Activated B cell treated with CpG ODN at 0.5 μM for 24 hours (primary cell): ENCODE measurements around the gene GSN. TPM values are rescaled to one million over a fixed set of nuclear protein-coding genes. Genes with fewer than 3 reads are reported as not detected.

ENCODE experiments used
- ATAC-seq: fragments of 200-7000 bp; cut with Tn5 transposase; one replicate; pipeline ENCODE4 v1.10.0; 2021; ENCODE audit warnings: low read depth, mild to moderate bottlenecking, moderate library complexity
- CTCF ChIA-PET: fragments of 350-600 bp; sonication (Branson Sonifier 250); formaldehyde crosslinking; loops from one replicate; lab custom pipeline; 2021; ENCODE audit warnings: antibody characterized with exemption; lab: Charles Lee
- POLR2A ChIA-PET: fragments of 350-600 bp; sonication (Branson Sonifier 250); formaldehyde crosslinking; loops from one replicate; lab custom pipeline; 2021; ENCODE audit warnings: antibody characterized with exemption; lab: Charles Lee
- DNase-seq: peaks from one replicate; pipeline ENCODE4 v3.0.0; 2022
- H3K27ac Mint-ChIP-seq: one replicate; pipeline ENCODE4 v1.8.0; 2020; ENCODE audit warnings: mixed read lengths
- H3K27me3 Mint-ChIP-seq: one replicate; pipeline ENCODE4 v1.8.0; 2021; ENCODE audit warnings: mixed read lengths
- H3K36me3 Mint-ChIP-seq: one replicate; pipeline ENCODE4 v1.8.0; 2021; ENCODE audit warnings: low read depth, mixed read lengths
- H3K4me1 Mint-ChIP-seq: one replicate; pipeline ENCODE4 v1.8.0; 2021; ENCODE audit warnings: mixed read lengths
- H3K4me3 Mint-ChIP-seq: one replicate; pipeline ENCODE4 v1.8.0; 2020; ENCODE audit warnings: mild to moderate bottlenecking, mixed read lengths
- H3K9me3 Mint-ChIP-seq: one replicate; pipeline ENCODE4 v1.8.0; 2020; ENCODE audit warnings: mixed read lengths
- intact Hi-C: fragments of 100-400 bp; cut with micrococcal nuclease; formaldehyde crosslinking; loops from one replicate; pipeline ENCODE4 v1.15.1; 2024
- total RNA-seq: library from RNA; stranded (reverse); gene quantifications from 2 replicates; pipeline ENCODE4 v1.2.3, GENCODE V29; 2022
- TF ChIP-seq, protein P1 (sequence below): fragments of 200-600 bp; IDR thresholded peaks from one replicate; pipeline ENCODE4 v1.8.0; 2022; ENCODE audit warnings: antibody characterized with exemption, mild to moderate bottlenecking

Gene GSN
- total RNA-seq, 1 donor from 2014 or later, result 26.5 TPM

DNA sequence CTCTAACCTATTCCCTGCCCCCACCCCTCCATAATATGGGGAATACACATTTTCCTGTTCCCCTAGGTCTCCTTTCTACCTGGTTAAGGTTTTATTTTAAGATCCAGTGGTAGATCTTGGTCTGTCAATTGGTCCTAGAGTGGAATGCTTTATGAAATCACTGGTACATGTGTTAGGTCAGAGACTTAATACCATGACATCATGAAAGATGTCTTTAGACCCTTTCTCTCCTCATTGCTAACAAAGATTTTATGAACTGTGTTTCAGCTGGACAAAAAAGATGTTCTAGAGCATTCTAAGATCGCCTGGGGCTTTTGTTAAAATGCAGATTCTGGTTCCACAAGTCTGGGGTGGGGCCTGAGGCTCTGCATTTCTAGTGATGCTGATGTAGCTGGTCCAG lies 9.1 kb downstream of the GSN start:
- ChIA-PET CTCF (interaction anchor here (1.9 to 2.0 kb wide), 2 partner anchors 9 to 121 kb away, joined by 9 to 14 read pairs; partner anchors contain the start of gene GSN), POLR2A (interaction anchor here (0.8 kb wide), 1 partner anchor 18 kb away, joined by 3 read pairs; no protein-coding TSS in a partner anchor)
- no peaks in the 10 kb centered on the region for H3K27me3 Mint-ChIP-seq
- TF ChIP-seq, protein P1, sequence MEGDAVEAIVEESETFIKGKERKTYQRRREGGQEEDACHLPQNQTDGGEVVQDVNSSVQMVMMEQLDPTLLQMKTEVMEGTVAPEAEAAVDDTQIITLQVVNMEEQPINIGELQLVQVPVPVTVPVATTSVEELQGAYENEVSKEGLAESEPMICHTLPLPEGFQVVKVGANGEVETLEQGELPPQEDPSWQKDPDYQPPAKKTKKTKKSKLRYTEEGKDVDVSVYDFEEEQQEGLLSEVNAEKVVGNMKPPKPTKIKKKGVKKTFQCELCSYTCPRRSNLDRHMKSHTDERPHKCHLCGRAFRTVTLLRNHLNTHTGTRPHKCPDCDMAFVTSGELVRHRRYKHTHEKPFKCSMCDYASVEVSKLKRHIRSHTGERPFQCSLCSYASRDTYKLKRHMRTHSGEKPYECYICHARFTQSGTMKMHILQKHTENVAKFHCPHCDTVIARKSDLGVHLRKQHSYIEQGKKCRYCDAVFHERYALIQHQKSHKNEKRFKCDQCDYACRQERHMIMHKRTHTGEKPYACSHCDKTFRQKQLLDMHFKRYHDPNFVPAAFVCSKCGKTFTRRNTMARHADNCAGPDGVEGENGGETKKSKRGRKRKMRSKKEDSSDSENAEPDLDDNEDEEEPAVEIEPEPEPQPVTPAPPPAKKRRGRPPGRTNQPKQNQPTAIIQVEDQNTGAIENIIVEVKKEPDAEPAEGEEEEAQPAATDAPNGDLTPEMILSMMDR, result no peak
- DNase-seq (no peak), ATAC-seq (no peak)
- H3K9me3 Mint-ChIP-seq, result no peaks in the 10 kb centered on the region
- no peak overlapping the region for H3K4me3 Mint-ChIP-seq
- H3K27ac Mint-ChIP-seq, result no peak overlapping the region
- H3K4me1 Mint-ChIP-seq, result peaks cover 18% of the 10 kb centered on the region
- peaks cover 9% of the 10 kb centered on the region for H3K36me3 Mint-ChIP-seq
- intact Hi-C loops, result loop anchor here (5.0 kb wide), 1 partner anchor 65 kb away; no protein-coding TSS in a partner anchor

DNA sequence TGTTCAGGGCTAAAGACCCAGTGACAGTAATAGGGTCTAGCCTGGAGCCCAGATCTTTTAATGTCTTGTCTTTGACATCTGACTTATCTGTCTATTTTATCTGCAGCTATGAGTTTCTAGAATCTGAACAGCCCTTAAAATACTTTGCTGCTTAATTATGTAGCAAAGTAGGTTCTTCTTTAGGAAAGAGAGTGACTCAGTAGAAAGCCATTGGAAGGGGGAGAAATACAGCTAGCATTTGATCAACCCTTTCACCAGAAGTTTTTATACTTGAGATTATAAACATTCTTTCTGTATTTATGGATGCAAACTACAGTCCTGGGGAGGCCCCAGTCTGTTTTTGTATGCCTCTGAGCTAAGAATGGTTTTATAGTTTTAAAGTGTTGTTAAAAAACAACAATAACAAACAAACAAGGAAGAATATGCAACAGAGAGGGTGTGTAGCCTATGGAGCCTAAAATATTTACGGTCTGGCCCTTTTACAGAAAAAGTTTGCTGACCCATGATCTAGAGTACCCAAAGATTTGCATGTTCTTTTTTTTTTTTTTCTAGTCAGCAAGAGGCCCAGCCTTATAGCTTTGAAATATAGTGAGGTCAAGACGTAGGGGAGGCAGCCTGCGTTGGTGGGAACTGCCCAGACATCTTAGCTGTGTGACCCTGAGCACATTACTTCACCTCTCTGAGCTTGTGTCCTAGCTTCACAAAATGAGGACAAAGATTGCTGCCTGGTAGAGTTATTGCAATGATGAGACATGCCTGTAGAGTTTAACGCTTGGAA lies 9.7 kb downstream of the GSN start:
- POLR2A ChIA-PET, result interaction anchor here (0.7 to 1.2 kb wide), 3 partner anchors 15 to 76 kb away, joined by 3 to 4 read pairs (median 3); partner anchors contain the start of gene RAB14

DNA sequence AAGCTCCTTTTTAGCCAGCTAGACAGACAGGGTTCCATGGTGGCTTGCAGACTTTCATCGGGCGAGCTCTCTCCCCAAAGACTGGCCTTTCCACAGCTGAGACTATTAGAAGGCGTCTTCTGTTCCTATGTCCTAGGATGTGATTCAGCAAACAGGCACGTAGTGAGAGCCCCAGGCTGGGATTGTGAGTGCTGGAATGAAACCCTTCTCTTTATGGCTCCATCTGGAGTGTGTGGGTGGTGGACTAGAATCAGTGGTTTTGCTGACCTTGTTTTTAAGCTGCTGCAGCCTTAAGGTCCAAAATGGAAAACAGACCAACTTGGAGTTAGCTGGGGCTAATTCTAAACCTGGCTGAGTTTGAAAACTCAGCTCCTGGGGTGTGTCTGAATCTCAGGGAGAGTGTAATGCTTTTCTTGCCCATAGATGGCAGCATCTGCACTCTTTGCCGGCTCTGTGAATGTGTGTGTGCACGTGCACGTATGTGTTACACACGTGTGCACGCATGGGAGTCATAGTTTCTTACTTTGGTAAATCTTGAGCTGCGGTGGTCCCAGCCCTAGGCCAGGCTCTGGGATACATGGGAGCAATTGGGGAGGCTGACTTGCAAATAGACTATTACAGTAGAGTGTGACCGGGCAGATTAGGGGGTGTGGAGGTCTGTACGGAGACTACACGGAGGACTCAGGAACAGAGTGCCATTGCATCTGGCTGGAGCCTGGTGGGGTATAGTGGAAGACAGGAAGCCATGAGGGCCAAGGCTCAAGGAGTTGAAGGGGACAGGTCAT lies 10.7 kb downstream of the GSN start:
- peaks cover 11% of the 10 kb centered on the region for H3K36me3 Mint-ChIP-seq
- intact Hi-C loops, result loop anchor here (1.0 to 5.0 kb wide), 3 partner anchors 10 to 66 kb away; partner anchors contain the start of gene GSN
- H3K9me3 Mint-ChIP-seq, result no peaks in the 10 kb centered on the region
- POLR2A ChIA-PET, result interaction anchor here (0.7 to 1.2 kb wide), 3 partner anchors 16 to 77 kb away, joined by 3 to 4 read pairs (median 3); partner anchors contain the start of gene RAB14
- no peaks in the 10 kb centered on the region for H3K27me3 Mint-ChIP-seq
- DNase-seq (no peak), ATAC-seq (peak; percentile 84)
- CTCF ChIA-PET, result interaction anchor here (0.7 to 2.0 kb wide), 14 partner anchors 10 to 244 kb away, joined by 3 to 14 read pairs (median 3); partner anchors contain the start of gene GSN
- peaks cover 23% of the 10 kb centered on the region for H3K4me1 Mint-ChIP-seq
- H3K27ac Mint-ChIP-seq, result no peak overlapping the region
- TF ChIP-seq, protein P1, result peak; percentile 22
- H3K4me3 Mint-ChIP-seq, result no peak overlapping the region

More for the DNA sequence above, 9.7 kb downstream of the GSN start:
- DNase-seq (no peak), ATAC-seq (no peak)
- Mint-ChIP-seq H3K36me3 (peaks cover 11% of the 10 kb centered on the region), H3K4me1 (peaks cover 17% of the 10 kb centered on the region), H3K27me3 (no peaks in the 10 kb centered on the region), H3K9me3 (no peaks in the 10 kb centered on the region), H3K27ac (no peak overlapping the region), H3K4me3 (no peak overlapping the region)
- intact Hi-C loops, result loop anchor here (1.0 to 5.0 kb wide), 3 partner anchors 9 to 65 kb away; partner anchors contain the start of gene GSN
- TF ChIP-seq, protein P1, result no peak
- CTCF ChIA-PET, result interaction anchor here (0.6 to 2.0 kb wide), 10 partner anchors 9 to 228 kb away, joined by 3 to 14 read pairs (median 4); partner anchors contain the start of genes C5 and GSN

DNA sequence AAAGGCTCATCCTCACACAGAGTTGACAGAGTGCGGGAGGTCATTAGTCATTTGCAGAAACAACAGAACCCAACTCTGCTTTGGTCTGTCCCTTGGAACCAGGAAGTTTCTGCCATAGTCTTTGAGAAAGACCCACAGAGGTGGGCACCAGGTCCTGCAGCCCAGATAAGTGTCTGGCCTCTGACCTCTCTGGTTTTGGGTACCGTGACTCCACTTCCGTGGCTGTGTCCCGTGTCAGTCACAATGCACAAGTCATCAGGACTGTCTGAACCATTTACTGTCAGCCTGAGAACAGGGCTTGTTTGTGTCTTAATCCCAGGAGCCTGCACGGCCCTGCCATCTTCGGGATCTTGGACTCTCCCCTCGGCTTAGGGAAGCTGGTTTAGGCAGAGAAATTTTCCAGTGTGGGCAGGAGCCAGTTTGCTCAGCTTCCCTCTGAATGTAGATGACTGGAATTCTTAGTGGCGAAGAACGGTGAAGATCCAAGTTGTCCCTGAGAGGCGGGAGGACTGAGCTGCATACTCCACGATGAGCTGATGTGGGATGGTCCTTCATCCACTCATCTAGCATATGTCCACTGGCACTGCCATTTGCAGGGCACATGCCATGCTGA lies 11.9 kb downstream of the GSN start:
- ATAC-seq, result no peak

More for the DNA sequence above, 11.9 kb downstream of the GSN start:
- TF ChIP-seq, protein P1, result no peak
- ChIA-PET POLR2A (no interaction called here), CTCF (no interaction called here)
- intact Hi-C loops, result loop anchor here (5.0 kb wide), 1 partner anchor 68 kb away; no protein-coding TSS in a partner anchor
- DNase-seq, result no peak
- H3K9me3 Mint-ChIP-seq, result no peaks in the 10 kb centered on the region
- H3K4me3 Mint-ChIP-seq, result no peak overlapping the region
- H3K4me1 Mint-ChIP-seq, result peaks cover 26% of the 10 kb centered on the region
- H3K27me3 Mint-ChIP-seq, result no peaks in the 10 kb centered on the region
- peaks cover 11% of the 10 kb centered on the region for H3K36me3 Mint-ChIP-seq
- no peak overlapping the region for H3K27ac Mint-ChIP-seq
